Measurements from ENCODE around the gene ADGRG6. TPM values are rescaled to one million over a fixed set of nuclear protein-coding genes. Genes with fewer than 3 reads are reported as not detected.

The ADGRG6 gene
- polyA plus RNA-seq, 6 donors from 2014 or later = not detected

DNA sequence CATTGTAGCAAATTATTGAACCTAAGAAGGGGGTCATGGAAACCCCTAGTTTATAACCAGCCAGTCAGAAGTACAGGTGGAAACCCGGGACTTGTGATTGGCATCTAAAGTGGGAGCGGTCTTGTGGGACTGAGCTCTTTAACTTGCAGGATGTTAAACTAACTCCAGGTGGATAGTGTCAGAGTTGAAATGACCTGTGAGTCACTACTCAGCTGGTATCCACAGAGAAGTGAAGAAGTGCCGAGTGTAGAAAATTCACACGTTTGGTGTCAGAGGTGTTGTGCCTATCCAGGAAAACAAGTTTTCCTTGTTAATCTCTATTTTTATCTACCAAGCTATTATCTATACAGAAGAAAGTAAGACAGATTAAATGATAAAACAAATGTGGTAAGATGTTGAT is 179.7 kb downstream of the ADGRG6 start:
- no peak overlapping the region for H3K4me3 Mint-ChIP-seq
- H3K9me3 Mint-ChIP-seq = peaks cover 0 to 13% (median 0%) of the 10 kb centered on the region in 7 donors
- DNase-seq (no peak), ATAC-seq (ENCODE audit: low read depth in 2 of 2) (no peak)
- H3K36me3 Mint-ChIP-seq = no peaks in the 10 kb centered on the region
- H3K4me1 Mint-ChIP-seq = no peaks in the 10 kb centered on the region
- H3K27me3 Mint-ChIP-seq = peaks cover 0 to 12% (median 0%) of the 10 kb centered on the region in 3 donors
- H3K27ac Mint-ChIP-seq = no peak overlapping the region

DNA sequence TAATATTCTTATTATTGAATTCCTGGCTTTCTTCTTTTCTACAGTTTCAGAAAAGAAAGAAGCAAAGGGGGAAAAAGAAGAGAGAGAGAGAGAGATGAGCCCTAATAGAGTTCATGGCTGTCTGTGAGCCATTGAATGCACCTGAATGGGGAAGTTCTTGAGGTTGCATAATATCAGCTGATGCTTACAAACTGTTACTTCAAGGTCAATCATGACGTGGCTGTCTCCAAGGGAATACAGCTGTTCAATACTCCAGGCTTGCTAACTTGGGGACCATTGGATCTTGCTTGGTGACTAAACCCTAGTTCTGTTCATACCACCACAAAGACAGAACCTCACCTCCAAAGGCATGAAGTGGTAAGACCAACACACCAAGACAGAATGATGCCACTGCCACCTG is 180.4 kb downstream of the ADGRG6 start:
- Mint-ChIP-seq H3K4me1 (no peaks in the 10 kb centered on the region), H3K36me3 (no peaks in the 10 kb centered on the region), H3K27ac (no peak overlapping the region), H3K4me3 (no peak overlapping the region), H3K9me3 (peaks cover 0 to 13% (median 0%) of the 10 kb centered on the region in 7 donors), H3K27me3 (peaks cover 0 to 12% (median 0%) of the 10 kb centered on the region in 3 donors)
- DNase-seq = no peak
- ATAC-seq (ENCODE audit: low read depth in 2 of 2) = no peak

DNA sequence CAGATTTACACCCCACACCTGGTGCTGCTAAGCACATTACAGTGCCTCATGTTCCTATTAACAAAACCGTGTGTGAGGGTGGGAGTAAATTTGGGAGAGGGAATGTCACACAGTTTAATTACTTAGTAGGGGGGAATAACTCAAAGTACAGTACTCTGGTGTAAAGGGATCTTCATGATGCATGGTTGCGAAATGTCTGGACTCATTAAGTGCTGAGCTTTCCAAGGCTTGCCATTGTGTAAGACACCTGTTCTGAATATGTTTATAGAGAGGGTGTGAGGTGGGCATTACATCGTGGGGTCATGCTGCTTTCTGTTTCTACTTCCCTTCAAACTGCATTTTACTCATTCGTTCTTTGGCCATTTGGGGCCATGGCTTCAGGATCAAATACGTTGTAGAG is 181.2 kb downstream of the ADGRG6 start:
- ATAC-seq (ENCODE audit: low read depth in 2 of 2) (no peak), DNase-seq (no peak)
- Mint-ChIP-seq H3K4me1 (no peaks in the 10 kb centered on the region), H3K36me3 (no peaks in the 10 kb centered on the region), H3K9me3 (peaks cover 0 to 13% (median 0%) of the 10 kb centered on the region in 7 donors), H3K27me3 (peaks cover 0 to 12% (median 4%) of the 10 kb centered on the region in 3 donors), H3K4me3 (no peak overlapping the region), H3K27ac (no peak overlapping the region)

DNA sequence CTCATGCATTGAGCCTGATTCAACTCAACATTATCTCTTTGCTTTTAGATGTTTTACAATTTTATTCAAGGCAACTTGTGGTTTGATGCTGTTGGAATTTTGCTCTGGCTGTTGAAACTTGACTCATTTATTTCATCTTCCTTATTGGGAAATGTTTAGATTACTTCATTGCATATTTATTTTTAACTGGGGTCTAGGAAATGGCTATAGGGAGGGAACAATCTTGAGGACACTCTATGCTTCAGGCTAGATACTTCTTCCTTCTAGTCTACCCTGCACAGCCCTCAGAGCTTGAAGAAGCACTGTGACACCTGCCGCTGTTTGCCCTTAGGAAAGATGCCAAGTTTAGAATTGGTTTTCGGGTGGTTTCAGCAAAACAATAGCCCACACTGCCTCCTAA is 183.4 kb downstream of the ADGRG6 start:
- Mint-ChIP-seq H3K27ac (no peak overlapping the region), H3K4me1 (no peaks in the 10 kb centered on the region), H3K9me3 (peaks cover 0 to 13% (median 0%) of the 10 kb centered on the region in 7 donors), H3K4me3 (no peak overlapping the region), H3K36me3 (no peaks in the 10 kb centered on the region), H3K27me3 (peaks cover under 1 to 12% (median 7%) of the 10 kb centered on the region in 3 donors)
- ATAC-seq (ENCODE audit: low read depth in 2 of 2) (no peak), DNase-seq (no peak)

DNA sequence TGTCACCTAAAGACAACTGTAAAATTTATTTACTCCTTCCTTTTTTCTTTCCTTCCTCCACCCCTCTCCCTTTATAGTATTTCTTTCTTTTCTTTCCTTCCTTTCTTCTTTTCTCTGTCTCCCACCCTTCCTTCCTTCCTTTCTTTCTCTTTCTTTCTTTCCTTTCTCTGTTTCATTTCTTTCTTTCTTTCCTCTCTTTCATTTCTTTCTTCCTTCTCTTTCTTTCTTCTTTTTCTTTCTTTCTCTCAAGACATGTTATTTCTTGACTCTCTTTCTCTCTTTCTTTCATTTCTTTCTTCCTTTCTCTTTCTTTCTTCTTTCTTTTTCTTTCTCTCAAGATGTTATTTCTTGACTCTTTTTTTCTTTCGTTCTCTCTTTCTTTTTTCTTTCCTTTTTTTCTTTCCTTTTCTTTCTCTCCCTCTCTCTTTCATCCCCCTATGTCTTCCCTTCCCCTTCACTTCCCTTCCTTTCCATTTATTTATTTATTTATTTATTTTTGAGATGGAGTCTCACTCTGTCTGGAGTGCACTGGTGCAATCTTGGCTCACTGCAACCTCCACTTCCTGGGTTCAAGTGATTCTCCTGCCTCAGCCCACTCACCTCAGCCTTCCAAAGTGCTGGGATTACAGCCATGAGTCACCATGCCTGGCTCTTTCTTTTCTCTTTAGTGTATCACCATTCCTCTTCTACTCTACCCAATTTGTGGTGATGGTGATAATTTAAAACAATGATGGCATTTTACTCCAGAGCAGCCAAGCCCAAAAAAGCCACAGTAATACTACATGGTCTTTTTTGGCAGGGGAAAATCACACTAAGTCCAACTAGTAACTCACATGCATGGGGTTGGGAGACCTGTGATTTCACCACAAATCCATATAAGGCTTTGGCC is 188.2 kb downstream of the ADGRG6 start:
- no peak overlapping the region for H3K27ac Mint-ChIP-seq
- no peaks in the 10 kb centered on the region for H3K36me3 Mint-ChIP-seq
- peaks cover 7 to 9% (median 7%) of the 10 kb centered on the region in 3 donors for H3K27me3 Mint-ChIP-seq
- no peak overlapping the region for H3K4me3 Mint-ChIP-seq
- H3K9me3 Mint-ChIP-seq = peaks cover 0 to 11% (median 0%) of the 10 kb centered on the region in 7 donors
- no peaks in the 10 kb centered on the region for H3K4me1 Mint-ChIP-seq
- DNase-seq = no peak
- no peak for ATAC-seq (ENCODE audit: low read depth in 2 of 2)

Other genes with a start within 250 kb of the ADGRG6 start
- gene GJE1, start 169.1 kb upstream of the ADGRG6 start, polyA plus RNA-seq (ENCODE audit: low read depth in 6 of 6) = not detected
- gene NMBR, start 154.9 kb upstream of the ADGRG6 start, polyA plus RNA-seq (ENCODE audit: low read depth in 6 of 6) = not detected
- 10 to 100 TPM; 38.2 to 83.2 (median 61.5) TPM for gene VTA1, start 154.7 kb upstream of the ADGRG6 start, polyA plus RNA-seq (ENCODE audit: low read depth in 6 of 6)

All from naive B cell (primary cell).